HepG2 (cell line): ENCODE data around the gene ATP5F1C. TPM values are rescaled to one million over a fixed set of nuclear protein-coding genes. Genes with fewer than 3 reads are reported as not detected.
A peak's percentile ranks its signal among the peaks of the same experiment; 100 is the strongest.

ENCODE experiments used
- ARID5B ChIP-seq: IDR thresholded peaks from 2 replicates; pipeline ENCODE4 v1.4.0; 2020; ENCODE audit warnings: mild to moderate bottlenecking, missing genetic modification reagents
- MAF1 ChIP-seq: sonication (generic); formaldehyde crosslinking; IDR thresholded peaks from 2 replicates; pipeline ENCODE4 v1.5.0; 2020; ENCODE audit warnings: missing genetic modification reagents, borderline replicate concordance
- NFAT5 ChIP-seq: sonication (generic); formaldehyde crosslinking; IDR thresholded peaks from 2 replicates; pipeline ENCODE4 v1.4.0; 2020; ENCODE audit warnings: missing genetic modification reagents
- TFDP1 ChIP-seq: IDR thresholded peaks from 2 replicates; pipeline ENCODE4 v1.6.1; 2016; ENCODE audit warnings: missing compliant biosample characterization, missing genetic modification reagents, borderline replicate concordance
- TP53 ChIP-seq: sonication (generic); formaldehyde crosslinking; conservative IDR thresholded peaks from 2 replicates; pipeline ENCODE4 v1.4.0; 2020; ENCODE audit warnings: missing genetic modification reagents
- WIZ ChIP-seq: sonication (generic); formaldehyde crosslinking; IDR thresholded peaks from 2 replicates; pipeline ENCODE4 v1.5.1; 2020; ENCODE audit warnings: mild to moderate bottlenecking, missing genetic modification reagents
- ZNF282 ChIP-seq: fragments of 450-650 bp; IDR thresholded peaks from 2 replicates; pipeline ENCODE4 v1.6.1; 2018; ENCODE audit not compliant: partially characterized antibody
- ZNF557 ChIP-seq: sonication (generic); formaldehyde crosslinking; IDR thresholded peaks from 2 replicates; pipeline ENCODE4 v1.4.0; 2020; ENCODE audit warnings: missing genetic modification reagents
- ZNF713 ChIP-seq: sonication (generic); formaldehyde crosslinking; IDR thresholded peaks from 2 replicates; pipeline ENCODE4 v1.4.0; 2020; ENCODE audit warnings: mild to moderate bottlenecking, missing genetic modification reagents
- polyA plus RNA-seq, 8 experiments: library from polyadenylated mRNA; depleted of rRNA in 3 of 8; stranded (reverse) in 7 of 8; unstranded in 1 of 8; fragments of >200 nt; fragmentation: Illumina TruSeq in 4 of 8; extraction: Trizol in 4 of 8; gene quantifications; 2 replicates each; pipeline versions ENCODE4 v1.2.1 to v1.2.3, GENCODE V29; 2011 to 2016; ENCODE audit warnings: low read depth in 4 of 8, missing spikeins in 1 of 8, mixed read lengths in 1 of 8; ENCODE audit not compliant: insufficient read depth in 1 of 8
- total RNA-seq, 5 experiments: library from RNA; depleted of rRNA; stranded (reverse); fragments of >200 nt; fragmentation: Illumina TruSeq; extraction: Trizol; gene quantifications; 2 replicates each; pipeline ENCODE4 v1.2.3, GENCODE V29; 2016; ENCODE audit warnings: low read depth in 1 of 5
- TF ChIP-seq, protein P1 (sequence below), 2 experiments: sonication (generic) in 1 of 2; formaldehyde crosslinking in 1 of 2; IDR thresholded peaks; 2 replicates each; pipeline versions ENCODE4 v1.4.0 to v1.6.1; 2018 to 2020; ENCODE audit warnings: missing genetic modification reagents in 2 of 2, borderline replicate concordance in 1 of 2, low read depth in 1 of 2, mild to moderate bottlenecking in 1 of 2, missing biosample characterization in 1 of 2
- TF ChIP-seq, protein P2 (sequence below): sonication (generic); formaldehyde crosslinking; IDR thresholded peaks from 2 replicates; pipeline ENCODE4 v1.8.0; 2022; ENCODE audit warnings: mild to moderate bottlenecking, missing genetic modification reagents; ENCODE audit not compliant: insufficient replicate concordance

ATP5F1C gene
- total and polyA plus RNA-seq, 2 of the 13 experiments (the other 11 are each of a cell fraction or from before 2014, with no cell fraction given) = 407 to 416 TPM

- TF ChIP-seq ZNF282 (no peak), WIZ (CRISPR knock-in tag) (no peak), ZNF557 (CRISPR knock-in tag) (0 out of 2 replicates have a peak, but pooled peaks have one; percentile 21), NFAT5 (no peak), MAF1 (CRISPR knock-in tag) (no peak), ZNF713 (CRISPR knock-in tag) (no peak), TP53 (CRISPR knock-in tag) (no peak), TFDP1 (CRISPR knock-in tag) (peak; percentile 86), ARID5B (CRISPR knock-in tag) (peak; percentile 62; the same call in 1 of the 2 replicates)
- TF ChIP-seq, protein P1, sequence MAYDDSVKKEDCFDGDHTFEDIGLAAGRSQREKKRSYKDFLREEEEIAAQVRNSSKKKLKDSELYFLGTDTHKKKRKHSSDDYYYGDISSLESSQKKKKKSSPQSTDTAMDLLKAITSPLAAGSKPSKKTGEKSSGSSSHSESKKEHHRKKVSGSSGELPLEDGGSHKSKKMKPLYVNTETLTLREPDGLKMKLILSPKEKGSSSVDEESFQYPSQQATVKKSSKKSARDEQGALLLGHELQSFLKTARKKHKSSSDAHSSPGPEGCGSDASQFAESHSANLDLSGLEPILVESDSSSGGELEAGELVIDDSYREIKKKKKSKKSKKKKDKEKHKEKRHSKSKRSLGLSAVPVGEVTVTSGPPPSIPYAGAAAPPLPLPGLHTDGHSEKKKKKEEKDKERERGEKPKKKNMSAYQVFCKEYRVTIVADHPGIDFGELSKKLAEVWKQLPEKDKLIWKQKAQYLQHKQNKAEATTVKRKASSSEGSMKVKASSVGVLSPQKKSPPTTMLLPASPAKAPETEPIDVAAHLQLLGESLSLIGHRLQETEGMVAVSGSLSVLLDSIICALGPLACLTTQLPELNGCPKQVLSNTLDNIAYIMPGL (CRISPR knock-in tag; IDR thresholded peaks at IDR 0.05; ENCODE audit: borderline replicate concordance in 1 of 2, low read depth in 1 of 2) = peak; percentile 83 to 89; a peak in 3 of 4 replicates
- TF ChIP-seq, protein P2, sequence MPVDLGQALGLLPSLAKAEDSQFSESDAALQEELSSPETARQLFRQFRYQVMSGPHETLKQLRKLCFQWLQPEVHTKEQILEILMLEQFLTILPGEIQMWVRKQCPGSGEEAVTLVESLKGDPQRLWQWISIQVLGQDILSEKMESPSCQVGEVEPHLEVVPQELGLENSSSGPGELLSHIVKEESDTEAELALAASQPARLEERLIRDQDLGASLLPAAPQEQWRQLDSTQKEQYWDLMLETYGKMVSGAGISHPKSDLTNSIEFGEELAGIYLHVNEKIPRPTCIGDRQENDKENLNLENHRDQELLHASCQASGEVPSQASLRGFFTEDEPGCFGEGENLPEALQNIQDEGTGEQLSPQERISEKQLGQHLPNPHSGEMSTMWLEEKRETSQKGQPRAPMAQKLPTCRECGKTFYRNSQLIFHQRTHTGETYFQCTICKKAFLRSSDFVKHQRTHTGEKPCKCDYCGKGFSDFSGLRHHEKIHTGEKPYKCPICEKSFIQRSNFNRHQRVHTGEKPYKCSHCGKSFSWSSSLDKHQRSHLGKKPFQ (CRISPR knock-in tag) = no peak
Measured at GRCh38 chr10:7818295-7819120, 30.5 kb downstream of the ATP5F1C start, which contains the start of gene TAF3 (continued).
